Prostate gland (tissue), 2 donors: ENCODE data around the gene SDC1.

Source experiments
- POLR2A ChIP-seq: fragments of 450-650 bp; IDR thresholded peaks from one replicate; pipeline ENCODE4 v1.6.1; 2016; ENCODE audit warnings: antibody characterized with exemption, mild to moderate bottlenecking
- POLR2AphosphoS5 ChIP-seq: sonication (generic); formaldehyde crosslinking; IDR thresholded peaks from one replicate; pipeline ENCODE4 v1.6.1; 2017; ENCODE audit warnings: antibody characterized with exemption
- TF ChIP-seq, protein P1 (sequence below), 4 experiments: fragments of 200-600 bp in 2 of 4; fragments of 450-650 bp in 2 of 4; sonication (generic) in 2 of 4; IDR thresholded peaks; 1 replicate in 3 of 4; 2 replicates in 1 of 4; pipeline ENCODE4 v1.5.1; 2016 to 2019; ENCODE audit warnings: antibody characterized with exemption in 4 of 4, mild to moderate bottlenecking in 2 of 4, moderate library complexity in 2 of 4

DNA sequence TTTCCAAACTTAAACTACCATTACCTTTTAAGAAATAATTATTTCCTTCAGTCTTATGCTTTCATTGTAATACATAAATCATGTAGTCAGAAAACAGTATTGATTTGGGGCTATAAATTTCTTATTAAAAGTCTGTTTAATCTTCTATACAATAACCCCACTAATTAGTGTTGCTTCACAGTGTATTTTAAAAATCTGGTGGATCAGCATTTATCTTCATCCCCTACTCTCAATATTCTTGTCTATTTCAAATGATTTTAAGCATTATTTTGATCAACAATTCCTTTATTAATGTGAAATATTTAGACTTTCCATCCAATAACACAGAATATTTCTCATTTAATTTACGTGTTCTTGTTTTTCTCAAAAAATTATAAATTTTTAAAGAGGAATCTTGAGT, 32.5 kb upstream of the SDC1 start:
- no peak for TF ChIP-seq POLR2AphosphoS5
- TF ChIP-seq, protein P1, sequence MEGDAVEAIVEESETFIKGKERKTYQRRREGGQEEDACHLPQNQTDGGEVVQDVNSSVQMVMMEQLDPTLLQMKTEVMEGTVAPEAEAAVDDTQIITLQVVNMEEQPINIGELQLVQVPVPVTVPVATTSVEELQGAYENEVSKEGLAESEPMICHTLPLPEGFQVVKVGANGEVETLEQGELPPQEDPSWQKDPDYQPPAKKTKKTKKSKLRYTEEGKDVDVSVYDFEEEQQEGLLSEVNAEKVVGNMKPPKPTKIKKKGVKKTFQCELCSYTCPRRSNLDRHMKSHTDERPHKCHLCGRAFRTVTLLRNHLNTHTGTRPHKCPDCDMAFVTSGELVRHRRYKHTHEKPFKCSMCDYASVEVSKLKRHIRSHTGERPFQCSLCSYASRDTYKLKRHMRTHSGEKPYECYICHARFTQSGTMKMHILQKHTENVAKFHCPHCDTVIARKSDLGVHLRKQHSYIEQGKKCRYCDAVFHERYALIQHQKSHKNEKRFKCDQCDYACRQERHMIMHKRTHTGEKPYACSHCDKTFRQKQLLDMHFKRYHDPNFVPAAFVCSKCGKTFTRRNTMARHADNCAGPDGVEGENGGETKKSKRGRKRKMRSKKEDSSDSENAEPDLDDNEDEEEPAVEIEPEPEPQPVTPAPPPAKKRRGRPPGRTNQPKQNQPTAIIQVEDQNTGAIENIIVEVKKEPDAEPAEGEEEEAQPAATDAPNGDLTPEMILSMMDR (IDR thresholded peaks at IDR 0.05) = no peak
- TF ChIP-seq POLR2A = no peak
